ENCODE results near the gene PPA2. TPM values are rescaled to one million over a fixed set of nuclear protein-coding genes. Genes with fewer than 3 reads are reported as not detected.
"Not testable (repeated sequence)": the region's sequence is repeated elsewhere in the genome, so short reads cannot be mapped to it uniquely, and the experiment has no call there.

The PPA2 gene
- polyA plus RNA-seq, 1 donor, result 51.4 TPM

DNA sequence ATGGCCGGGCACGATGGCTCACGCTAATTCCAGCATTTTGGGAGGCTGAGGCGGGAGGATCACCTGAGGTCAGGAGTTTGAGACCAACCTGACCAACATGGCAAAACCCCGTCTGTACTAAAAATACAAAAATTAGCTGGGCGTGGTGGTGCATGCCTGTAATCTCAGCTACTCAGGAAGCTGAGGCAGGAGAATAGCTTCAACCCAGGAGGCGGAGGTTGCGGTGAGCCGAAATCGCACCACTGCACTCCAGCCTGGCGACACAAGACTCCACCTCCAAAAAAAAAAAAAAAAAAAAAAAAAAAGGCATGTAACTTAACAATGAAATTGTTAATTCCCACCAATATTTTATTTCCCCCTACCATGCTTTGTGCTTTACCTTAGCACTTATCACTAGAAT lies 15.3 kb downstream of the PPA2 start:
- not testable (repeated sequence) for DNase-seq (ENCODE audit: low read depth)

DNA sequence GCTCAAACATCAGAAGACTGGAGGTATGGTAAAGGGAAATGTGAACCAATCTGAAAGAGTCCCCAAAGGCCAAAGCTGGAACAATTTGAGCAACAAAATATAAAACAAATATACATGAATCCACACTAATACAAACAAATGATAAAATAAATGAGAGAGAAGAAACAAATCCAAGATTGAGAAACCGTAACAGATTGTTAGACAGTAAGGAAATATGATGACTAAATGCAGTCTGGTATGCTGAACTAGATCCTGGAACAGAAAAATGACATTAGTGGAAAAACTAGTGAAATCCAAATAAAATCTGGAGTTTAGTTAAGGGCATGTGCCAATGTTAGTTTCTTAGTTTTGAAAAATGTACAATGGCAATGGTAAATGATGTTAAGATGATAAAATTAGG lies 15.9 kb downstream of the PPA2 start:
- DNase-seq (ENCODE audit: low read depth), result no peak

DNA sequence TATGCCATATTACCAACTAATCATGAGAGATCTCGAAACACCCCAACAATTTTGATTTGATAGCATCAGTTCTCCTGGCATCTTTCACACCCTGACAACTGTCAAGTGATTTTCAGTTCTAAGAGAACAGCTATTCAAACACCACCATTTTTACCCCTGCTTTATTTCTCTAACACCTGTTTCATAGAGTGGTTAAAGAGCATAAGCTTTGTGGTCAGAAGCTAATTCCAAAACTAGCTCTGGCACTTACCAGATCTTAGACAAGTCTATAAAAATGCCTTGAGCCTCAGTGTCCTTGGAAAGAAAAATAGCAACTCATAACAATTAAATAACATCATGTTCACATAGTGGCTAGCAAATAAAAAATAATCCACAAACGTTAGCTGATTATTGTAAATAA lies 17.9 kb downstream of the PPA2 start:
- DNase-seq (ENCODE audit: low read depth), result no peak

DNA sequence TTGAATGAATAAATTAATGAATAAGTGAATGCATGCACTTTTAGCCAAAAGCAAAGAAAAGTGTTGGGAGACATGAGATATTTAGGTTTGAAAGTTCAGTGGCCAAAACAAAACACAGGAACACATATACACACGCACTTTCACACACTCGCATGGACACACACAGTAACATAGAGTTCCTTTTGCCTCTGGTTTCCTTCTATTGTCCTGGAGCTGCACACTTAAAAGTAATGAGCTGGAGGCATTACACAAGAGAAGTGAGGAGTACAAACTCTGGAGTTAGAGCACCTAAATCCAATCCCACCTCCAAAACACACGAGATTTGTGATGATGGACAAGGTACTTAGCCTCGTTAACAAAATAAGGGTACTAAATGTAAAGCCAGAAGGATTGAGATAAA lies 18.7 kb downstream of the PPA2 start:
- no peak for DNase-seq (ENCODE audit: low read depth)

DNA sequence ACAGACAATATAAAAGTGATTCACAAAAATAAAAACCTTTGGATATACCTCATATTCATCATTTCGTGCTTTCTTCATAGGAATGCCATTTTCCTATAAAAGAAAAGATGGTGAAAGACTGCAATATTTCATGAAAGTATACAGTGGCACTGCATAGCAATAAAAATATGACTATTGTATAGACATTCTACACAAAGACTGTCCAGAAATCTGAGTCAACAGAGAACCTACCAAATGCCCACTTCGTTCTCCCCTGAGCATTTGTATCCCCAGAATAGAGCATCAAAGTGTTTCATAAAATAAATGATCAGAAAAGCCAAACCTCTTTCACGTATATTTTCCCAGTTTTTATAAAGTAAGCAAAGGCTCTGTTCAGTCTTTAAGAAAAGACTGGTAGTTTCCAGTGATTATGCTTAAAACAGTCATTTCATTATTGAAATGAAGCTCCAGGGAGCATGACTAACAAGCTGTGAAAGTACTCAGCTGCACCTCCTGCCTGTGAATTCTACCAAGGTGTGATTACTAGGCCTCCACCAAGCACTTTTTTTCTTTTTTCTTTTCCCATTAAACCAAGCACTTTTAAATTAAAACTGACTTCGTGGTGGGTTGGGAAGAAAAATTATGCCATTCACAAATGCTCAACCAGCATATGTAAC lies 20.2 kb downstream of the PPA2 start:
- DNase-seq (ENCODE audit: low read depth), result no peak

DNA sequence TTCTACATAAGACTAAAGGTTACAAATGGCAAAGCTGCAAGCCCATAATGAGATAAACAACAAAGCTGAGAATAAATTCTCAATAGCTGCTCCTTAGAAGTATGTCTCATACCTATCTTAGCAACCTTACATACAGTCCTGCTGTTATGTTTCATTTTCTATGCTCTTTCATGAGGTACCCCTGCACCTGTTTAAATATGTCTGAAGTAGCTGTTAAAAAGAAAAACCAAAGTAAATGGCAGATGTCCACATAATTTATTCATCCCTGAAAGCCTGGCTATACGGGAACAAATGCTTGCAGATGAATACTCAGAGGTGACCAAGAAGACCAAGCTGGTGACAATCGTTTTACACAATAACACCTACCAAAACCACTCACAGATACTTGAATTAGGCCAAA lies 22.5 kb downstream of the PPA2 start:
- no peak for DNase-seq (ENCODE audit: low read depth)

DNA sequence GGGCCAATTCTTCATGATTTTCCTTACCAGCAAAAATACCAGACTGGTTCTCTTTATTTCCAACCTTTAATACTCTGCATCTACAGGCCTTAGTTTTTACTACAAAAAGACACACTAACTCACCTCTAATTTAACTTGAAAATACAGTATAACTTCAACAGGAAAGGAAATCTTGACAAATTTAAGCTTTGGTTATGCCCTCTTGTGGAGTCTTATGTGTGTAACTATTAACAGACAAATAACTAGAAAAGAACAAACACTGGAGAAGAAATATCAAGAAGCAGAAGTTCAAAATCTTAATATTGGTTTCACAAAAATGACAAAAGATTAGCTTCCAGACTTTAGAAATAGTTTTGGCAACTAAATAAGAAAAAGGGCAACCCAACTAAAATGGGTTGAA lies 33.0 kb downstream of the PPA2 start:
- no peak for DNase-seq (ENCODE audit: low read depth)

DNA sequence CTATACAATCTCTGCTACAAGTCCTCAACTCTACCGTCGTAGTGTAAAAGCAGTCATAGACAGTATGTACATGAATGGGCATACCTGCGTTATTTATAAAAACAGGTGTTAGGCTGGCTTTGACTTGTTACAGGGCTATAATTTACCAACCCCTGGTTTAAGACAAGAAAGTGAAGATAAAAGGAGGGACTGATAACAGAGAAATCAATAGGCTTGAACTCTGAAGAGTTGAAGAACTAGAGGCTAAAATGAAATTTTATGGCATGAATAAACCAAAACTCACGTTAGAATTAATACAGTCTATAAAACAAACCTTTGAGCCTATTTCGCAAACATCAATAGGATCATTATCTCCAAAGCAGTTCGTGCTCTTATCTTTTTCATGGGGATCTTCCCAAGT lies 36.2 kb downstream of the PPA2 start:
- DNase-seq (ENCODE audit: low read depth), result no peak

DNA sequence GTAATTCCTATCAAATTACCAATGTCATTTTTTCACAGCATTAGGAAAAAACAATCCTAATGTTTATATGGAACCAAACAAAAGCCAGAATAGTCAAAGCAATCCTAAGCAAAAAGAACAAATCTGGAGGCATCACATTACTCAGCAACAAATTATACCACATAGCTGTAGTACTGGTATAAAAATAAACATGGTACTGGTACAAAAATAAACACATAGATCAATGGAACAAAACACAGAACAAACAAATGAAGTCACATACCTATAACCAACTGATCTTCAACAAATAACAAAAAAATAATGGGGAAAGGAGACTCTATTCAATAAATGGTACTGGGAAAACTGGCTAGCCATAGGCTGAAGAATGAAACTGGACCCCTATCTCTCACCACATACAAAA lies 37.4 kb downstream of the PPA2 start:
- DNase-seq (ENCODE audit: low read depth), result no peak

DNA sequence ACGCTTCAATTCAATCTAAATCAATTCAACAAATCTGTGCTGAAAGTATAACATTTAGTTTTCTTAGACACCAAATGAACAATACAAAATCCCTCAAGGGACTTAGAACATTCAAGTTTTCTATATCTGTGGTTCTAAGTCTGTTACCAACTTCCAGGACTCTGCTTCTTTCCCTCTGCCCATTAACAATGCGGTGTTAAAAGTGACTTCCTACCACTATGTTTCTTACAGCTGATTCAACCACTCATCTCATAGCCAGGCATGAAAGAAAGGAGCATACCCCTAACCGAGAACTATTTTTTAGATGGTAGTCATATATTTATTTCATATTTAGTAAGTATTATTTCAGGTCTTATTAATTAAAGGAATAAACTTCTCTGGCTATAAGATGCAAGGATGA lies 38.9 kb downstream of the PPA2 start:
- no peak for DNase-seq (ENCODE audit: low read depth)

DNA sequence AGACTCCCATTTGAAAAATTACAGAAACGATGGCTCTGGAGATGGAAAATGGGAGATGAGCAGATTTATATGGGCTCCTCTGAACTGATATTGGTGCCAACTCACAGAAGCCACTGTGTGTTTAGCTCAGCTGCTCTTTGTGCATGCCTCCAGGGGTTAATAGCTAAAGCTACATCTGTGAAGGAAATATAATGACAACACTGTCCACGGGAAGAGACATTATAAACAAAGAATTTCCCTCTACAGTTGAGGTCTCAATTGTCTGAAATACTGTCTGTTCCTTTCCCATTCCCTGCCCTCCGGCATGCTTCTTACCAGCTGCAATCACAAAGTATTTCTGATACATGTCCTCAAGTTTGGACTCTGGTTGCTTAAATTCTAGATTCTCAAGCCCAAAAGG lies 40.4 kb downstream of the PPA2 start:
- no peak for DNase-seq (ENCODE audit: low read depth)

DNA sequence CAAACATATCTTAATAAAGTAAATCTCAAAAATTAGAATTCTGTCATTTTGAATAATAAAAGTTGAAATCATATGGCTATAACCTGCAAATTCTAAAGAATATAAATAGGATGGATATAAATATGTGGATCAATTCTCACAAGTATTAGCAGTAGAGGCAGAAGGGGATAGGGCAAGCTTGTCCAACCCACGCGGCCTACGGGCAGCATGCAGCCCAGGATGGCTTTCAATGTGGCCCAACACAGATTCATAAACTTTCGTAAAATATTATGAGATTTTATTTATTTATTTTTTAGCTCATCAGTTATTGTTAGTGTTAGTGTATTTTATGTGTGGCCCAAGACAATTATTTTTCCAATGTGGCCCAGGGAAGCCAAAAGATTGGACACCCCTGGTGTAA lies 41.4 kb downstream of the PPA2 start:
- no peak for DNase-seq (ENCODE audit: low read depth)

DNA sequence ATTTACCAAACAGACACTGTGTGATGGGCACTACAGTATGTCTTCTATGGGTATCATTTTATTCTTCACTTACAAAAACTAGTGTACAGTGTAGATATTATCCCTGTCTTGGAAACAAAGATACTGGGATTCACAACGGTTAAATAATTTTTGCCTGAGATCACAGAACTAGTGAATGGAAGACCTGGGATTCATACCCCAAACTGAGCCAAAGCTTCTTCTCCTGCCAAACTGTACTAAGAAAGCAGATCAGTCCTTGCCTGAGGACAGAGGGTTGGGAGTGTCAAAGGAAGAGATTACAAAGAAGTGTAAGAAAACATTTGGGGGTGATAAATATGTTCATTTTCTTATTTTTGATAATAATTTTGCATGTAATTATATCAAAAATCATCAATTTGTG lies 43.1 kb downstream of the PPA2 start:
- DNase-seq (ENCODE audit: low read depth), result peak; percentile 19

DNA sequence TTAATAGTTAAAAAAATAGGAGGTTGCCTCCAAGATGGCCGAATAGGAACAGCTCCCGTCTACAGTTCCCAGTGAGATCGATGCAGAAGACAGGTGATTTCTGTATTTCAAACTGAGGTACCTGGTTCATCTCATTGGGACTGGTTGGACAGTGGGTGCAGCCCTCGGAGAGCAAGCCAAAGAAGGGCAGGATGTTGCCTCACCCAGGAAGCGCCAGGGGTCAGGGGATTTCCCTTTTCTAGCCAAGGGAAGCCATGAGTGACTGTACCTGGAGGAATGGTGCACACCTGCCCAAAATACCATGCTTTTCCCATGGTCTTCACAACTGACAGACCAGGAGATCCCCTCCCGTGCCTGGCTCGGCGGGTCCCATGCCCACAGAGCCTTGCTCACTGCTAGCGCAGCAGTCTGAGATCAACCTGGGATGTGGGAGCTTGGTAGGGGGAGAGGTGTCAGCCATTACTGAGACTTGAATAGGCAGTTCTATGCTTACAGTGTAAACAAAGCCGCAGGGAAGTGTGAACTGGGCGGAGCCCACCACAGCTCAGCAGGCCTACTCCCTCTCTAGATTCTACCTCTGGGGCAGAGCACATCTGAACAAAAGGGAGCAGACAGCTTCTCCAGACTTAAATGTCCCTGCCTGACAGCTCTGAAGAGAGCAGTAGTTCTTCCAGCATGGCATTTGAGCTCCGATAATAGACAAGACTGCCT lies 47.5 kb downstream of the PPA2 start:
- DNase-seq (ENCODE audit: low read depth), result no peak

DNA sequence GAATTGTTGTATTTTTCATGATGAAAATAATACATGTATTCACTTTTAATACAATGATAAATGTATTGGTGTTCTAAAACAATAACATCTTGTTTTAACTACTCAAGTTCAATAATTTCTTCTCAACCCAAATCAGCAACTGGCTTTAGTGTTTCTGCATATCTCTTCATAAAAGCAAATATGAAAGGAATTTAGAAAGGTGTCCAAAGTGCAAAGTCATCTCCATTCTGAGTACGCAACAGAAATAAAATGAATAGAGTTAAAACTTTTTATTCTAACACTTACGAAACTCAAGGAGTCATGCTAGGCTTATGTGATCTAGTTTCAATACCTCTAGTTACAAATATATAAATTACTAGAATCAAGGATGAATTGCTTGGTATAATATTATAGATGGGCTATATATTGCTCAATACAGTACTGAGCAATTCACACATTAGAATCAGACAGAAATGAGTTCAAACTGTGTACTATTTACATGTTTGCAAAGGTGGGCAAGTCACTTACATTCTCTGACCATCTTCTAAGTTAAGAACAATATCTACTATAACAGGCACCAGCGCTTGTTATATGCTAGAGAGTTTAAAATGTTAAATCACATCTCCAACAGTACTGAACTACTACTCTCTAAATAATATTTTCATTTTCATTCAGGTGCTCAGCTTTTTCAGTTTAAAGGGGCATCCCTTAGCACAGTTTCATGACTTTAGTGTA lies 51.5 kb downstream of the PPA2 start:
- DNase-seq (ENCODE audit: low read depth), result no peak

DNA sequence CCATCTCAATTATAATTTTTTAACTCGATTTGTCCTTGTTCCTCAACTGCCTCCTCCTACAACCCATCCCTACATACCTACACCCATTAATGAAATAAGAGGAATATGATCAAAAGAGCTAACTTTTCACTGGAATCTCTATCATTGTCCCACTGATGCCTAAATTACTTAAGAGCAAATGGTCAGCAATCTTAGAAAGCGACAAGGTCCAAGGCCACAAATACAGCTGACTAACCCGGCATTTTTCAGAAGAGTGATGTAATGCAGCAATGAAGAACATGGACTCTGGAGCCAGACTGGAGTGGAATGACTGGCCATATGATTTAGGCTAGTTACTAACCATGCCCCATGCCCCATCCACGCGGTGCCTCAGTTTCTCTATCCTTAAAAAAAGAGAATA lies 56.2 kb downstream of the PPA2 start:
- no peak for DNase-seq (ENCODE audit: low read depth)

DNA sequence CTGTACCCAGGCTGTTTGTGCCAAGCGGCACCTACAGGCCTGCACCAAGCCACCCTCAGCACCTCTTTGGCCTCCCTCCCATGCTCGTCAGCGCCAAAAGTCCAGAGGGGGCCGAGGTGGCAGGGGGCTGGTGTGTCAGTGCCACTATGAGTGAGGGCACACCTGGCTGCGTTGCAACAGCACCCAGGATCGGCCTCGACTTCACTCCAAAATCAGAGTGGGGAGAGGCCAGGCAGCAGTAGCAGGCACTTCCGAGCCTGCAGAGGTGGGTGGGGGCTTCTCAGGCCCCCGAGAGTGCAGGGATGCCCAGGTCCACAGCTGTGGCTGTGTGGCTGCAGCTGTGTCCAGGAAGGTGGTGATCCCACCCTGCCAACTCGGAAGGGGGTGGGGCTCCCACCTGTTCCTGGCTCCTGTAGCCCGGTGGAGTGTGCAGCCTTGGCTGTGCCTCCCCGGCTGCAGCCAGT lies 58.5 kb downstream of the PPA2 start:
- DNase-seq (ENCODE audit: low read depth), result no peak

DNA sequence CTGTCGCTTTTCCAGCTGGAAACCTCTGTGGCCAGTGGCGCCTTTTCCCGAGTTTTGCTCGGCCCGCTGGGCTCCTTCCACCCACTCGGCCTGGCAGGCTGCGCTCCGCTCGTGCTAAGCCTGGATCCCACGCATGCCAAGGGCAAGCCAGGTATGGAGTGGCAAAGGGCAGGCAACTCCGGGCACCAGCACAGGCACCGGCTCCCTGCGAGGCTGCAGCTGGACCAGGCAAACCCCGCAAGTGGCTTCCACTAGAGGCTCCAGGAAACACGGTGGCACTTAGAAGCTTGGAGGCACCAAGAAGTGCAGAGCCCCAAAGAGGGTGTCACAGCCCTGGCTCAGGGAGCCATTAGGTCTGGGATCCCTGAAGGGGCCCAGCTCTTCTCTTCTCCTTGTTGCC lies 59.5 kb downstream of the PPA2 start:
- DNase-seq (ENCODE audit: low read depth), result no peak

DNA sequence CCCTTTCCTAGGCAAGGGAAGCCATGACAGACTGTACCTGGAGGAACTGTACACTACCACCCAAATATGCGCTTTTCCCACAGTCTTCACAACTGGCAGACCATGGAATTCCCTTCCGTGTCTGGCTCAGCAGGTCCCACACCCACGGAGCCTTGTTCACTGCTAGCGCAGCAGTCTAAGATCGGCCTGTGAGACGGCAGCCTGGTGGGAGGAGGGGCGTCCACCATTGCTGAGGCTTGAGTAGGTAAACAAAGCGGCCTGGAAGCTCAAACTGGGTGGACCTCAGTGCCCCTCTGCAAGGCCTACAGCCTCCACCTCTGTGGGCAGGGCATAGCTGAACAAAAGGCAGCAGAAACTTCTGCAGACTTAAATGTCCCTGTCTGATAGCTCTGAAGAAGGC lies 64.7 kb downstream of the PPA2 start:
- not testable (repeated sequence) for DNase-seq (ENCODE audit: low read depth)

DNA sequence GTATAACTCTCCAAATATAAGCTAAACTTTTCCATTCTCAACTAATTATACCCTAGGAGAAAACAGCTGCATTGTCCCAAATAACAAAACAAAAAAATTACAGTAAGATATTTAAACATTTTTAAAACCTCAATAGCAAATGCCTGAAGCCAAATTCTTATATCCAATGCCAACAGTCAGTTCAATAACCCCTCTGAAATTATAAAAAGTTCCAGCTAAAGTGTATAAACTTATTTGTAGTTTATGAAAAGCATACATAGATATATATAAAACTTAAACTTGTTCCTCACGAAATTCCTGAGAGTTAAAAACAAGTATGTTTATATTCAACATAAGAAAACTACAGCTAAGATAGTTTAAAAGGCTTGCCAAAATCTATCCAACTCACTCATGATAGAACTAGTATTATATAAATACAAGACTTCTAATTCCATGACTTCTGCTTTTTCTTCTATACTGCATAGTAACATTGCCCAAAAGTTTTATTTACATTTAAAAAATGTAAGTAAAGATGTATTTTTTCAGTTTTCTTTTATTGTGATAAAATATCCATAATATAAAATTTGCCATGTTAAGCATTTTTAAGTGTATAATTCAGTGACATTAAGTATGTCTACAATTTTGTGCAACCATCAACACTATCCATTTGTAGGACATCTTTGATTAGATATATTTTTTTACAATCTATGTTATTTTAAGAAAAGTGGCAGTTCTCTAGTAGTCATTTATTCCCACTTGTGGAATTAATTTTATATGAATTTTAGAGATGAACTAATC lies 72.8 kb downstream of the PPA2 start:
- peak; percentile 6 for DNase-seq (ENCODE audit: low read depth)

DNA sequence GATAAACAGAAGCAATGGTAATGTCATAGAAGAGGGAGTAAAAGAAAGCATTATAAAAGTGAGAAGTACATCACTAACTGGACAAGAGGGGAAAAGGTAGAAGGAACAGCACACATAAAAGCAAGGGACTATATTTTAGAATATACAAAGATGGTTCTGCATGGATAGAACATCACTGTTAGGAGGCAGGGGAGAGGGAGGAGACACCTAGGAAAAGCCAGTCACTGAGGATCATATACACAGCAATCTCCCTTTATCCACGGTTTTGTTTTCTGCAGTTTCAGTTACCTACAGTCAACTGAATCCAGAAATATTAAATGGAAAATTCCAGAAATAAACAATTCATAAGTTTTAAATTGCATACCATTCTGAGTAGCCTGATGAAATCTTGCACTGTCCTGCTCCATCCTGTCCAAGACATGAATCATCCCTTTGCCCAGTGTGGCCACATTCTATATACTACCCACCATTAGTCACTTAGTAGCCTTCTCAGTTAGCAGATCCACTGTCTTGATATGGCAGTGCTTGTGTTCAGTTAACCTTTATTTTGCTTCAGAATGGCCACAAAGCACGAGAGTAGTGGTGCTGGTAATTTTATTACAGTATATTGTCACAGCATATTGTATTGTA lies 74.2 kb downstream of the PPA2 start:
- DNase-seq (ENCODE audit: low read depth), result no peak

DNA sequence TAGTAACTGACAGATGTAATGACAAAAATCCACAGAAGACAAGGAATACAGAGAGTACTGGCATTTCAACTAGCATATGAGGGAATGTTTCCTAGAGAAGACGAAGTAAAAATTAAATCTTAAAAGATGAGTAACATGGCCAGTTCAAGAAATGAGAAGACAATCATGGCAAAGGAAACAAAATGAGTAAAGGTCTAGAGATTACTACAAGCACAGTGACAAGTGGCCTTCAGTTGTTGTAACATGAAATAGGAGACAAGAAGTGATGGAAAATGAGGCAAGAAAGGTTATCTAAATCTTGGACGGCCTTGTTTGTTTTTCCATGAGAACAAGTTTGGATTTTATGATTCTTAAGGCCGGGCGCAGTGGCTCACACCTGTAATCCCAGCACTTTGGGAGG lies 81.0 kb downstream of the PPA2 start:
- no peak for DNase-seq (ENCODE audit: low read depth)

Measured in forelimb muscle (tissue), 1 donor.